Uterus (tissue), 2 donors: ENCODE results near the gene ADAMTSL1.

ENCODE experiments used
- POLR2A ChIP-seq, 2 donors: fragments of 450-650 bp; IDR thresholded peaks; one replicate each; pipeline ENCODE4 v1.6.1; 2016; ENCODE audit warnings: antibody characterized with exemption in 2 of 2, mild to moderate bottlenecking in 1 of 2, moderate library complexity in 1 of 2
- TF ChIP-seq, protein P1 (sequence below), 4 experiments: fragments of 200-600 bp in 2 of 4; fragments of 450-650 bp in 2 of 4; sonication (generic) in 2 of 4; IDR thresholded peaks; one replicate each; pipeline ENCODE4 v1.5.1; 2016 to 2019; ENCODE audit warnings: antibody characterized with exemption in 4 of 4, mild to moderate bottlenecking in 2 of 4, moderate library complexity in 1 of 4

DNA sequence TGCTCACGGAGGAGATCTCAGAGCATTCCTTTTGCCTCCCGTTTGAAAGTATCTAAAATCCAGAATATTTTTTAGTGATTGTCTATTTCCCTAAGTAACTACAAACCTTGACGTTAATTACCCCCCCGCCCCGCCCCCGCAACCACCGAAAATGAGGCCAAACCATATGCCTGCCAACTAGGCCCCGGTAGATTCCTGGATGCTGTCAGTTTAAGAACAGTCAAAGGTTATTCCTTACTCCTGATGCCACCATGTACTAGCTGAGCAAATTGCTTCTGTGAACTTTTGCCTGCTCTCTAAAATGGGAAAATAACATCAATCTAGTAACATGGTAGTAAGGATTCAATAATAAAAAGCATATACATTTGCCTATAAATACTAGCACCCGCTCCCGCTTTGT, 314.3 kb downstream of the ADAMTSL1 start:
- TF ChIP-seq, protein P1, sequence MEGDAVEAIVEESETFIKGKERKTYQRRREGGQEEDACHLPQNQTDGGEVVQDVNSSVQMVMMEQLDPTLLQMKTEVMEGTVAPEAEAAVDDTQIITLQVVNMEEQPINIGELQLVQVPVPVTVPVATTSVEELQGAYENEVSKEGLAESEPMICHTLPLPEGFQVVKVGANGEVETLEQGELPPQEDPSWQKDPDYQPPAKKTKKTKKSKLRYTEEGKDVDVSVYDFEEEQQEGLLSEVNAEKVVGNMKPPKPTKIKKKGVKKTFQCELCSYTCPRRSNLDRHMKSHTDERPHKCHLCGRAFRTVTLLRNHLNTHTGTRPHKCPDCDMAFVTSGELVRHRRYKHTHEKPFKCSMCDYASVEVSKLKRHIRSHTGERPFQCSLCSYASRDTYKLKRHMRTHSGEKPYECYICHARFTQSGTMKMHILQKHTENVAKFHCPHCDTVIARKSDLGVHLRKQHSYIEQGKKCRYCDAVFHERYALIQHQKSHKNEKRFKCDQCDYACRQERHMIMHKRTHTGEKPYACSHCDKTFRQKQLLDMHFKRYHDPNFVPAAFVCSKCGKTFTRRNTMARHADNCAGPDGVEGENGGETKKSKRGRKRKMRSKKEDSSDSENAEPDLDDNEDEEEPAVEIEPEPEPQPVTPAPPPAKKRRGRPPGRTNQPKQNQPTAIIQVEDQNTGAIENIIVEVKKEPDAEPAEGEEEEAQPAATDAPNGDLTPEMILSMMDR (IDR thresholded peaks at IDR 0.05): no peak
- TF ChIP-seq POLR2A (IDR thresholded peaks at IDR 0.05): no peak
